Esophagus squamous epithelium (tissue), 5 donors: ENCODE results near the gene KRT33B. TPM values are rescaled to one million over a fixed set of nuclear protein-coding genes. Genes with fewer than 3 reads are reported as not detected.

ENCODE experiments used
- DNase-seq: peaks from one replicate; lab custom pipeline; 2025; lab: John Stamatoyannopoulos, UW
- H3K27ac ChIP-seq, 4 donors: fragments of 200-600 bp; sonication (generic); one replicate each; pipeline ENCODE4 v1.5.1; 2016 to 2019; ENCODE audit warnings: mild to moderate bottlenecking in 1 of 4
- H3K27me3 ChIP-seq, 4 donors: fragments of 200-600 bp; sonication (generic); 1 replicate in 3 of 4; 2 replicates in 1 of 4; pipeline versions ENCODE4 v1.5.1 to v1.6.0; 2017 to 2021; ENCODE audit warnings: antibody characterized with exemption in 1 of 4
- H3K36me3 ChIP-seq, 3 donors: fragments of 200-600 bp; sonication (generic); one replicate each; pipeline ENCODE4 v1.5.1; 2016 to 2019
- H3K4me1 ChIP-seq, 3 donors: fragments of 200-600 bp; sonication (generic); one replicate each; pipeline ENCODE4 v1.5.1; 2017 to 2019
- H3K4me3 ChIP-seq, 4 donors: fragments of 200-600 bp; sonication (generic); 1 replicate in 3 of 4; 2 replicates in 1 of 4; pipeline ENCODE4 v1.5.1; 2016 to 2019; ENCODE audit warnings: mild to moderate bottlenecking in 2 of 4, moderate library complexity in 1 of 4
- H3K9me3 ChIP-seq, 3 donors: fragments of 200-600 bp; sonication (generic); one replicate each; pipeline ENCODE4 v1.5.1; 2016 to 2019
- POLR2A ChIP-seq, 4 donors: fragments of 450-650 bp; IDR thresholded peaks; one replicate each; pipeline ENCODE4 v1.6.1; 2017; ENCODE audit warnings: antibody characterized with exemption in 4 of 4, mild to moderate bottlenecking in 4 of 4, moderate library complexity in 3 of 4
- WGBS, 2 donors: methylation state at CpG; one replicate each; pipeline ENCODE4 v1.1.5; 2018; 5-methylcytosine and 5-hydroxymethylcytosine counted together
- intact Hi-C: fragments of 100-400 bp; cut with DNase I; formaldehyde crosslinking; loops from one replicate; pipeline ENCODE4 v1.15.0; 2022
- total RNA-seq, 4 donors: library from RNA; depleted of rRNA; stranded (reverse); fragments of >200 nt; gene quantifications; one replicate each; pipeline ENCODE4 v1.1.0, GENCODE V29; 2016
- TF ChIP-seq, protein P1 (sequence below), 6 experiments: fragments of 450-650 bp in 4 of 6; fragments of 200-600 bp in 2 of 6; sonication (generic) in 2 of 6; IDR thresholded peaks; one replicate each; pipeline ENCODE4 v1.5.1; 2016 to 2019; ENCODE audit warnings: antibody characterized with exemption in 6 of 6, mild to moderate bottlenecking in 4 of 6, moderate library complexity in 4 of 6
- donor health status: DM: yes; HTN: yes; CAD: no.

KRT33B gene
- total RNA-seq, 4 donors from 2014 or later: 0.32 to 0.57 TPM; not detected in 2

GRCh38 chr17:41322094-41322902 is 47.3 kb downstream of the KRT33B start:
- Histone ChIP-seq H3K4me3 (no peak overlapping the region), H3K36me3 (no peaks in the 10 kb centered on the region), H3K27ac (no peak overlapping the region), H3K27me3 (no peaks in the 10 kb centered on the region), H3K4me1 (peaks cover 0 to 24% (median 0%) of the 10 kb centered on the region in 3 donors), H3K9me3 (peaks cover 0 to 6% (median 0%) of the 10 kb centered on the region in 3 donors)
- DNase-seq: no peak
- TF ChIP-seq, protein P1, sequence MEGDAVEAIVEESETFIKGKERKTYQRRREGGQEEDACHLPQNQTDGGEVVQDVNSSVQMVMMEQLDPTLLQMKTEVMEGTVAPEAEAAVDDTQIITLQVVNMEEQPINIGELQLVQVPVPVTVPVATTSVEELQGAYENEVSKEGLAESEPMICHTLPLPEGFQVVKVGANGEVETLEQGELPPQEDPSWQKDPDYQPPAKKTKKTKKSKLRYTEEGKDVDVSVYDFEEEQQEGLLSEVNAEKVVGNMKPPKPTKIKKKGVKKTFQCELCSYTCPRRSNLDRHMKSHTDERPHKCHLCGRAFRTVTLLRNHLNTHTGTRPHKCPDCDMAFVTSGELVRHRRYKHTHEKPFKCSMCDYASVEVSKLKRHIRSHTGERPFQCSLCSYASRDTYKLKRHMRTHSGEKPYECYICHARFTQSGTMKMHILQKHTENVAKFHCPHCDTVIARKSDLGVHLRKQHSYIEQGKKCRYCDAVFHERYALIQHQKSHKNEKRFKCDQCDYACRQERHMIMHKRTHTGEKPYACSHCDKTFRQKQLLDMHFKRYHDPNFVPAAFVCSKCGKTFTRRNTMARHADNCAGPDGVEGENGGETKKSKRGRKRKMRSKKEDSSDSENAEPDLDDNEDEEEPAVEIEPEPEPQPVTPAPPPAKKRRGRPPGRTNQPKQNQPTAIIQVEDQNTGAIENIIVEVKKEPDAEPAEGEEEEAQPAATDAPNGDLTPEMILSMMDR (IDR thresholded peaks at IDR 0.05): peak in 5 of 6 experiments; percentile 76 to 91 (median 86)
- no peak for TF ChIP-seq POLR2A (IDR thresholded peaks at IDR 0.05)
- intact Hi-C loops: loop anchor here (5.0 kb wide), 1 partner anchor 415 kb away; no protein-coding TSS in a partner anchor
- WGBS, 2 donors: 28 to 30% methylated on average over 5 of the region's 5 CpGs

DNA sequence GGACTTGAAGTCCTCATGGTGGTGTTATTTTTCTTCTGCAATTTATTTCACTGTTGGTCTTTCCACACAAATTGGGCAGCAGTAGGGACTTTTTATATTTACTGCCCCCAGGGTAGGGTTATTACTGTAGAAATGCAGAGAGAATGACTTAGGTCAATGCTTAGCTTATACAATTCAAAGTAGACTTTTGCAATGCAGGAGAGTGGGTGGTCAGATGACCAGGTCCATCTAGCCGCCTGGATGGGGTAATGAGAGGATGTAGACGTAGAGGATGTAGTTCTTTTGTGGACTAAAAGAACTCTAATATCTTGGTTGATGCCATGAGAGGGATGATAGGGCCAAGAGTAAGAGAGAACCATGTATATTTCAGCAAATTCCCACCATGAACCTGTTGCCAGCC is 51.4 kb downstream of the KRT33B start:
- no peak for DNase-seq
- WGBS, 2 donors: 29 to 88% methylated on average over 2 of the region's 2 CpGs
- H3K9me3 ChIP-seq: peaks cover 0 to 6% (median 0%) of the 10 kb centered on the region in 3 donors
- no peak overlapping the region for H3K27ac ChIP-seq
- peaks cover 0 to 21% (median 0%) of the 10 kb centered on the region in 4 donors for H3K27me3 ChIP-seq
- no peaks in the 10 kb centered on the region for H3K36me3 ChIP-seq
- H3K4me3 ChIP-seq: no peak overlapping the region
- TF ChIP-seq, protein P1 (IDR thresholded peaks at IDR 0.05): no peak
- no peak for TF ChIP-seq POLR2A (IDR thresholded peaks at IDR 0.05)
- intact Hi-C loops: no loop called here
- H3K4me1 ChIP-seq: peaks cover 0 to 7% (median 0%) of the 10 kb centered on the region in 3 donors

- intact Hi-C loops: no loop called here
- 68 to 79% methylated on average over 8 to 14 of the region's 17 CpGs for WGBS, 2 donors
Measured at GRCh38 chr17:41315814-41316445, 53.7 kb downstream of the KRT33B start.

GRCh38 chr17:41315204-41315794 is 54.3 kb downstream of the KRT33B start, which contains the start of gene KRTAP17-1:
KRTAP17-1 (minus strand) TSS chr17:41315710; CDS start chr17:41315650, 60 bp downstream.
- H3K4me1 ChIP-seq: no peaks in the 10 kb centered on the region
- intact Hi-C loops: no loop called here
- H3K9me3 ChIP-seq: peaks cover 0 to 6% (median 0%) of the 10 kb centered on the region in 3 donors
- no peaks in the 10 kb centered on the region for H3K36me3 ChIP-seq
- 68 to 91% methylated on average over 3 to 13 of the region's 24 CpGs for WGBS, 2 donors
- H3K27me3 ChIP-seq: peaks cover 0 to 21% (median 0%) of the 10 kb centered on the region in 4 donors
- no peak within 1 kb of the TSS for H3K27ac ChIP-seq
- DNase-seq: no peak
- no peak within 1 kb of the TSS for H3K4me3 ChIP-seq
- TF ChIP-seq, protein P1 (IDR thresholded peaks at IDR 0.05): no peak
- no peak for TF ChIP-seq POLR2A (IDR thresholded peaks at IDR 0.05)

More at GRCh38 chr17:41315814-41316445, 53.7 kb downstream of the KRT33B start:
- peaks cover 0 to 6% (median 0%) of the 10 kb centered on the region in 3 donors for H3K9me3 ChIP-seq
- peaks cover 0 to 21% (median 0%) of the 10 kb centered on the region in 4 donors for H3K27me3 ChIP-seq
- no peak overlapping the region for H3K4me3 ChIP-seq
- H3K4me1 ChIP-seq: no peaks in the 10 kb centered on the region
- no peak for DNase-seq
- H3K36me3 ChIP-seq: no peaks in the 10 kb centered on the region
- TF ChIP-seq, protein P1 (IDR thresholded peaks at IDR 0.05): no peak
- no peak for TF ChIP-seq POLR2A (IDR thresholded peaks at IDR 0.05)
- H3K27ac ChIP-seq: no peak overlapping the region

Other genes starting within 250 kb of the KRT33B start
- not detected for gene KRTAP4-12, start 245.6 kb downstream of the KRT33B start, total RNA-seq
- gene KRTAP4-6, start 229.3 kb downstream of the KRT33B start, total RNA-seq: not detected
- not detected for gene KRTAP4-5, start 220.0 kb downstream of the KRT33B start, total RNA-seq
- not detected for gene KRTAP4-4, start 209.1 kb downstream of the KRT33B start, total RNA-seq
- gene KRTAP4-3, start 201.6 kb downstream of the KRT33B start, total RNA-seq: not detected
- not detected for gene KRTAP4-2, start 191.6 kb downstream of the KRT33B start, total RNA-seq
- not detected for gene KRTAP4-1, start 184.9 kb downstream of the KRT33B start, total RNA-seq
- not detected for gene KRTAP9-1, start 179.9 kb downstream of the KRT33B start, total RNA-seq
- not detected for gene KRTAP9-2, start 143.2 kb downstream of the KRT33B start, total RNA-seq
- not detected for gene KRTAP9-3, start 137.4 kb downstream of the KRT33B start, total RNA-seq
- gene KRTAP9-8, start 131.8 kb downstream of the KRT33B start, total RNA-seq: not detected
- not detected for gene KRTAP9-4, start 120.1 kb downstream of the KRT33B start, total RNA-seq
- gene KRTAP9-9, start 114.4 kb downstream of the KRT33B start, total RNA-seq: not detected
- not detected for gene KRTAP9-6, start 104.4 kb downstream of the KRT33B start, total RNA-seq
- gene KRTAP9-7, start 94.1 kb downstream of the KRT33B start, total RNA-seq: not detected
- not detected for gene KRTAP29-1, start 67.0 kb downstream of the KRT33B start, total RNA-seq
- gene KRTAP16-1, start 60.5 kb downstream of the KRT33B start, total RNA-seq: not detected
- gene KRTAP17-1, start 54.1 kb downstream of the KRT33B start, total RNA-seq: not detected
- 1 to 10 TPM in 2 of 4 donors, under 1 TPM in 1, not detected in 1; 0.21 to 2.7 (median 1.9) TPM for gene KRT33A, start 19.0 kb downstream of the KRT33B start, total RNA-seq
- 1 to 10 TPM in 1 of 4 donors, under 1 TPM in 3; 0.40 to 1.1 (median 0.64) TPM for gene KRT34, start 12.5 kb upstream of the KRT33B start, total RNA-seq
- 1 to 10 TPM in 2 of 4 donors, under 1 TPM in 1, not detected in 1; 0.79 to 2.5 (median 1.5) TPM for gene KRT31, start 27.8 kb upstream of the KRT33B start, total RNA-seq
- not detected for gene KRT37, start 54.8 kb upstream of the KRT33B start, total RNA-seq
- under 1 TPM in 1 of 4 donors, not detected in 3; 0.18 TPM for gene KRT38, start 71.2 kb upstream of the KRT33B start, total RNA-seq
- gene KRT32, start 97.6 kb upstream of the KRT33B start, total RNA-seq: 10 to 100 TPM in 1 of 4 donors, 1 to 10 TPM in 2, under 1 TPM in 1; 0.61 to 12.8 (median 4.6) TPM
- gene KRT35, start 111.3 kb upstream of the KRT33B start, total RNA-seq: not detected
- under 1 TPM in 1 of 4 donors, not detected in 3; 0.38 TPM for gene KRT36, start 120.1 kb upstream of the KRT33B start, total RNA-seq
- over 10,000 TPM; 27,182 to 79,363 (median 33,601) TPM for gene KRT13, start 135.8 kb upstream of the KRT33B start, total RNA-seq
- gene KRT15, start 149.1 kb upstream of the KRT33B start, total RNA-seq: 1,000 to 10,000 TPM in 3 of 4 donors, 100 to 1,000 TPM in 1; 743 to 2,833 (median 2,484) TPM
- gene KRT19, start 158.5 kb upstream of the KRT33B start, total RNA-seq: 1,000 to 10,000 TPM in 2 of 4 donors, 100 to 1,000 TPM in 2; 589 to 1,442 (median 1,001) TPM
- gene KRT9, start 202.2 kb upstream of the KRT33B start, total RNA-seq: under 1 TPM in 2 of 4 donors, not detected in 2; 0.19 to 0.61 TPM
- gene KRT14, start 217.1 kb upstream of the KRT33B start, total RNA-seq: 1,000 to 10,000 TPM in 2 of 4 donors, 100 to 1,000 TPM in 2; 115 to 7,717 (median 1,579) TPM
- 1,000 to 10,000 TPM in 2 of 4 donors, 100 to 1,000 TPM in 2; 156 to 6,712 (median 1,275) TPM for gene KRT16, start 243.0 kb upstream of the KRT33B start, total RNA-seq